ENCODE results near the gene TRAM2. TPM values are rescaled to one million over a fixed set of nuclear protein-coding genes. Genes with fewer than 3 reads are reported as not detected.
A peak's percentile ranks its signal among the peaks of the same experiment; 100 is the strongest.

Gene TRAM2
- total and polyA plus RNA-seq, 2 of the 13 experiments (the other 11 are each of a cell fraction or from before 2014, with no cell fraction given) = 49.1 to 72.5 TPM

DNA sequence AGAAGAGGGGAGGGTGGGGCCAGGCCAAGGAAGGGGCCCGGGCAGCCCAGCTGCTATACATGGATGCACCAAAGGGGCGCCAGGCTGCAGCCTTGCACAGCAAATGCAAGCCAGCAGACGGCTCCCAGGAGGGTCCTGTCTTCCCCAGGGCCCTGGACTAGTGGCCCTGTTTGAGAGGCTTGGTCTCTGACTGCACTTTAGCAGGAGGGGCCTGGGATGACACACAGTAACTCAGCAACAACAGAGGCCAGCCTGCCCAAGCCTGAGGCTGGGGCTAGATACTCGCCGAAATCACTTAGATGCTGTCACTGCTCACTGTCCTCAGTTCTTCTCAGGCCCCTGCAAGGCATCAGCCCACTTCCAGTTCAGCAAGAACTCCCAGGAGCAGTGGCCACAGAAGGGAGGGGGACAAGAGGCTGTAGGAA, 73.5 kb downstream of the TRAM2 start:
- ATAC-seq (peak; percentile 6), DNase-seq (ENCODE audit: low spot score) (no peak), FAIRE-seq (no peak)
- H2AFZ ChIP-seq (ENCODE audit: low read length) = no peak overlapping the region
- no peaks in the 10 kb centered on the region for H3K79me2 ChIP-seq (ENCODE audit: insufficient read depth, low read length)
- H4K20me1 ChIP-seq (ENCODE audit: insufficient read depth, low read length) = no peaks in the 10 kb centered on the region
- H3K4me2 ChIP-seq (ENCODE audit: low read depth, low read length) = no peak overlapping the region
- peaks cover 30% of the 10 kb centered on the region for H3K4me1 ChIP-seq (ENCODE audit: insufficient read depth, low read length)
- WGBS (ENCODE audit: low lambda C conversion rate) = 84% methylated on average over 3 of the region's 5 CpGs
- H3K9ac ChIP-seq (ENCODE audit: insufficient read depth, low read depth, low read length) = no peak overlapping the region
- ChIA-PET POLR2A (no interaction called here), CTCF (ENCODE audit: low intra/inter-chr PET ratio, low total read pairs) (no interaction called here)
- no peak overlapping the region for H3K27ac ChIP-seq (ENCODE audit: extremely low read length, insufficient read depth, low read length)
- no TSS peak for BruUV-seq (replicated peaks)
- H3K36me3 ChIP-seq (replicated peaks in 1 of 2; ENCODE audit: control insufficient read depth in 1 of 2, insufficient read depth in 2 of 2, low read length in 2 of 2) = peaks cover 29 to 66% of the 10 kb centered on the region in 2 experiments
- no peaks in the 10 kb centered on the region for H3K27me3 ChIP-seq (ENCODE audit: control insufficient read depth in 1 of 2, insufficient read depth in 2 of 2, low read length in 2 of 2)
- TF ChIP-seq, protein P1, sequence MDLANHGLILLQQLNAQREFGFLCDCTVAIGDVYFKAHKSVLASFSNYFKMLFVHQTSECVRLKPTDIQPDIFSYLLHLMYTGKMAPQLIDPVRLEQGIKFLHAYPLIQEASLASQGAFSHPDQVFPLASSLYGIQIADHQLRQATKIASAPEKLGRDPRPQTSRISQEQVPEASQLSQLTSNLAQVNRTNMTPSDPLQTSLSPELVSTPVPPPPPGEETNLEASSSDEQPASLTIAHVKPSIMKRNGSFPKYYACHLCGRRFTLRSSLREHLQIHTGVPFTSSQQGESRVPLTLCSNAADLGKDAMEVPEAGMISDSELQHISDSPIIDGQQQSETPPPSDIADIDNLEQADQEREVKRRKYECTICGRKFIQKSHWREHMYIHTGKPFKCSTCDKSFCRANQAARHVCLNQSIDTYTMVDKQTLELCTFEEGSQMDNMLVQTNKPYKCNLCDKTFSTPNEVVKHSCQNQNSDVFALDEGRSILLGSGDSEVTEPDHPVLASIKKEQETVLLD (CRISPR knock-in tag; IDR thresholded peaks at IDR 0.05; ENCODE audit: low read depth) = no peak
- TF ChIP-seq GLI4 (CRISPR knock-in tag; IDR thresholded peaks at IDR 0.05; ENCODE audit: borderline replicate concordance) (no peak), RBM22 (optimal IDR thresholded peaks at IDR 0.05; ENCODE audit: low read length) (peak; percentile 4), ZNF709 (CRISPR knock-in tag; IDR thresholded peaks at IDR 0.05) (no peak), HNRNPK (IDR thresholded peaks at IDR 0.05; ENCODE audit: low read depth, low read length, poor library complexity, severe bottlenecking) (no peak)
- TF ChIP-seq, protein P2, sequence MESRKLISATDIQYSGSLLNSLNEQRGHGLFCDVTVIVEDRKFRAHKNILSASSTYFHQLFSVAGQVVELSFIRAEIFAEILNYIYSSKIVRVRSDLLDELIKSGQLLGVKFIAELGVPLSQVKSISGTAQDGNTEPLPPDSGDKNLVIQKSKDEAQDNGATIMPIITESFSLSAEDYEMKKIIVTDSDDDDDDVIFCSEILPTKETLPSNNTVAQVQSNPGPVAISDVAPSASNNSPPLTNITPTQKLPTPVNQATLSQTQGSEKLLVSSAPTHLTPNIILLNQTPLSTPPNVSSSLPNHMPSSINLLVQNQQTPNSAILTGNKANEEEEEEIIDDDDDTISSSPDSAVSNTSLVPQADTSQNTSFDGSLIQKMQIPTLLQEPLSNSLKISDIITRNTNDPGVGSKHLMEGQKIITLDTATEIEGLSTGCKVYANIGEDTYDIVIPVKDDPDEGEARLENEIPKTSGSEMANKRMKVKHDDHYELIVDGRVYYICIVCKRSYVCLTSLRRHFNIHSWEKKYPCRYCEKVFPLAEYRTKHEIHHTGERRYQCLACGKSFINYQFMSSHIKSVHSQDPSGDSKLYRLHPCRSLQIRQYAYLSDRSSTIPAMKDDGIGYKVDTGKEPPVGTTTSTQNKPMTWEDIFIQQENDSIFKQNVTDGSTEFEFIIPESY (CRISPR knock-in tag; IDR thresholded peaks at IDR 0.05) = no peak
- no peak overlapping the region for H3K4me3 ChIP-seq (replicated peaks in 1 of 3; ENCODE audit: insufficient read depth in 1 of 3, low read depth in 2 of 3, low read length in 3 of 3)
- in situ Hi-C loops (cut with HindIII; ENCODE audit: extremely low pct_ligation_motif_present, low pct_unique_long_range_greater_than_20kb) = no loop called here
- no peaks in the 10 kb centered on the region for H3K9me3 ChIP-seq (ENCODE audit: low read length)
- intact Hi-C loops (cut with micrococcal nuclease; ENCODE audit: unreplicated experiment) = loop anchor here (5.0 kb wide), 2 partner anchors 69 to 81 kb away; partner anchors contain the start of gene EFHC1

All from HepG2 (cell line).